Glomerular visceral epithelial cell (primary cell): ENCODE data around the gene UCP2.
A peak's percentile ranks its signal among the peaks of the same experiment; 100 is the strongest.

Experiments
- DNase-seq: peaks from one replicate; pipeline ENCODE4 v3.0.0-alpha.2; 2016; ENCODE audit errors: extremely low spot score

UCP2 gene

DNA sequence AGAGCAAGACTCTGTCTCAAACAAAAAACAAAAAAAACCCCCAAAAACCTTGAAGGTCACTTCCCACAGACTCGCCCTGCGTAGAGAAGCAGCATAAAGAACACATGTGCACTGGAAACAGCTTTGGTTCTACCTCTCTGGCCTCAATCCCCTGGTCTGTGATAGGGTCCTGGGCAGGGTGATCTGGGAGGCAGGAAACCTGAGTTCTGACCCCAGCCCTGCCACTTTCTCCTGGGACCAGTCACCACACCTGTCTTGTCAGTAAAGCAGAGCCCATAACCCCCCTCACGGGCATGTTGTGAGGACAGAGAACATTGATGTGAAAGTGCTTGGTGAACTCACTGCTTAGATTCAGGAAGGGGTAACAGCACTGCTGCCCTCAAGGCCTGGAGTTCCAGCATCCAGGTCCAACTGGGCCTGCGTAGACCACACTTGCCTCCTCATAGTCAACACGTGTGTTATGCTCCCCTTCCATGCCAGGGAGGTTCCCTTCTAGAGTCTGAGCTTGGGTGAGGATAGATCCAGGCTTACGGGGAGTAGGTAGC is 11.4 kb downstream of the UCP2 start:
- DNase-seq = no peak

DNA sequence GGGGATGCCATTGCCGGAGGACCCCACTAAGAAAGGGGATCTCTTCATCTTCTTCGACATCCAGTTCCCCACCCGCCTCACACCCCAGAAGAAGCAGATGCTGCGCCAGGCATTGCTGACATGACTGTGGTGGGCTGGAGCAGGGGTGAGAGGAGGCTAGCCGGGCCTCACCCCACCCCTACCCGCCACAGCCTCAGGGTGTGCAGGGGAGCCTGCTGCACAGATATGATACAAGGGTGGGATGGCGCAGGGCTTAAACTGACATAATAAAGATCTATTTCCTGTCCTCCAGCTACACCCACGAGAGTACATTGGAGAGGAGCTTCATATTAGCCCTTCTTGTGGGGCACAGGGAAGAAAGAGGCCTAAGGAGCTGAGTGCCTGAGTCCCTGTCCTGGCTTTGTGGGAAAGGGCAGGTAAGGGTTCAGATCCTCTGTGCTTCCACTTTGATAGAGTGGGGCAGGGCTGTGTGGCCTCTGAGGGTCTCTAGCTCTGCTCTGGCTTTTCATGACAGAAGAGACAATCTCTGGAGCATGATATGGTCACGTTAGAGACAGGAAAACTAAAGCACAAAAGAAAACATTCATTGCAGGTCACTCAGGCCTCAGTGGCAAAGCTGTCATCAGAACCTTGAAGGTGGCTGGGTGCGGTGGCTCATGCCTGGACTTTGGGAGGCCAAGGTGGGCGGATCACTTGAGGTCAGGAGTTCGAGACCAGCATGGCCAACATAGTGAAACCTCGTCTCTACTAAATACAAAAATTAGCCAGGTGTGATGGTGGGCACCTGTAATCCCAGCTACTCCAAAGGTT is 12.4 kb downstream of the UCP2 start:
- no peak for DNase-seq

DNA sequence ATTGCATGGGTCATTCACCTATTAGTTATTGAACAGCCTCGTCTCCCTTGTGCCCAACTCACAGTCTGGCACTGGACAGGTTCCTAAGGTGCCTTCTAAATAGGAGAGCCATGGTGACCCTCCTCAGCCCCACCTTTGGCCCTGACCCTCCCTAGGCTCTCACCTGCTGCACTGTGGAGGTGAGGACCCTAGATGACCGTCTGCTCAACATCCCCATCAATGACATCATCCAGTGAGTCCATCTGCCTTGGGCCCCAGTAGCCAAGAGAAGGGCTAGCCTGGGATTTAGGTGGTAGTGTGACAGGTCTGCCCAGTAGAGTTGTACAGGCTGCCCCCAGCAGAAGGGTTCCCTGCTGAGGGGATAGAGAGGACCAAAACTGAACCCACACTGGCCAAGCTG is 13.6 kb downstream of the UCP2 start:
- DNase-seq = no peak

DNA sequence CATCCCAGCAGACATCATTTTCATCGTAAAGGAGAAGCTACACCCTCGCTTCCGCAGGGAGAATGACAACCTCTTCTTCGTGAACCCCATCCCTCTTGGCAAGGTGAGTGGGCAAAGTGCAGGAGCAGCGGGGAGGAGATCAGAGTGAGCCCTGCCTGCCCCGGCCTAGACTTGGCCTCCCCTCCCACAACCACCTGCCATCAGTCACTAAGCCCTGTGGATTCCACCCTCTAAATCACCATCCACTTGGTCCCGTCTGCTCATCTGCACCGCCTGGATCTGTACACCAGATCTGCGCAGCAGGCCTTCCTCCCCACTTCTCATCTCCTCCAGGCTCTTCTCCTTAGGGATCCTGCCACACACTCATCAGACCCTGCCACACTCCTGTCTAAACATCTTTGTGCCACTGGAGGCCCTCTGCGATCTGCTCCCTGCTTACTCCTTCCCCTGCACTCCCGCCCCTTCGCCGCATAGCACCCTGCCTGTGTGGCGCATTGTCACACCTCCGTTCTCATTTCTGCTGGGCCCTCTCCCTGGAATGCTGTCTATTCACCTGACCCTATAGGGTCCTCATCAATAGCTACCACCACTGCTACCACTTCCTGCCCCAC is 14.2 kb downstream of the UCP2 start:
- DNase-seq = no peak

DNA sequence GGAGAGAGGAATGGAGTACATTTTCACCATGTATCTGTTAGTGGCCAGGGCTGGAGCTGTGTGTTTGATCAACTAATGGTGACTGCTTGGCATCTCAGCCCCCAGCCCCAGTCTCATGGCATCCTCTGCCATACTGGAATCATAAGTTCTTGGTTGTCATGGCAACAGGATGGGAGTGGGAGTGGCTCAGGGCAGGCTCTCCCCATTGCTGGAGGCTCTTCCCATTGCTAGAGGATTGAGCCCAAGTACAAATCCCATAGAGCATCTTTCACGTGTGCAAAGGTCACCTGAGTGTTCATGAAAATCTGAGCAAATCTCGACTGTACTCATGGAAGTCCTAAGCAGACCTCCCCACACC is 16.9 kb downstream of the UCP2 start:
- no peak for DNase-seq

DNA sequence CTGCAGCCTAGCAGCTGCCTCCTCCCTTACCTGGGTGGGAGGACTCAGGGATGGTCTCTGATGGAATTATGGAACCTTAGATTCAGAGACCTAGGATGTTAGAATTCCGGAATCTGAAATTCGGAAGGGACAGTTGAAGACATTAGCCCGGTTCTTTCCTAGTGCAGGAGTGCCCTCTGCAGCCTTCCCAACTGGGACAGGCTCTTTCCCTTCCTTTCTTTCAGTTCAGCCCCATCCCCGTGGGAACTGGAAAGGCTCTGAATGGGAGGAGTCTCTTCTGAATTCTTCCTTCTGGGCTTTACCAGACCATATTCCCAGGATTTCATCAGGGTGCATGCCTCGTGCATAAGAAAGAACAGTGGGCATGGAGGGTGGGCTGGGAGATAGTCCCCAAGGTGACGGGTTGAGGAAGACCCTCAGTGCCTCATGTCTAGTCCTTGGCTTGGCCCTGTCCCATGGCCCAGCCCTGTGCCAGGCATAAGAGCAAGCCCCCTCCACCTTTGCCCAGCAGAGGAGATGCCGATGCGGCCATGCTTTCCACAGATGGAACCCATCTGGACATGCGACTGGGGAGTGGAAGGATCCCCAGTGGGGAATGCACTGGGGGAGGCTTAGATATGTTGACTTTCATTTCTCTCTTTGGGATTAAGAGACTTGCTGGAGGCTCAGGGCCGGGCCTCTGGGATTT is 17.4 kb downstream of the UCP2 start:
- no peak for DNase-seq

DNA sequence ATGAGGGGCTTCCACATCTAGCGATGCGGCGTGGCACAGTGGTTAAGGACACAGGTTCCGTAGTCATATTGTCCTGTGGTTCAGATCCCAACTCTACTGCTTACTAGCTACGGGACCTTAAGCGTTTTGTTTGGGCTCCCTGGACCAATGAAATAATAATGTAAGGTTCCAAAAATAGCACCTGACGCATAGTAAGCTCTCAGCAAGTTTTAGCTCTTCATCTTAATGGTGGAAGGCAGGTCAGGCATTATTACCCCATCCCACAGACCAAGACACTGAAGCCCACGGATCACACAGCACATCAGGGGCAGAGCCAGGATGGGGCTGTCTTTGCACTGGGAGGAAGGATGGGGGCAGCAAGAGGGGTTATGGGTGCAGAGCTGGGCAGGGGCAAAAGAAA is 18.8 kb downstream of the UCP2 start:
- DNase-seq = no peak

DNA sequence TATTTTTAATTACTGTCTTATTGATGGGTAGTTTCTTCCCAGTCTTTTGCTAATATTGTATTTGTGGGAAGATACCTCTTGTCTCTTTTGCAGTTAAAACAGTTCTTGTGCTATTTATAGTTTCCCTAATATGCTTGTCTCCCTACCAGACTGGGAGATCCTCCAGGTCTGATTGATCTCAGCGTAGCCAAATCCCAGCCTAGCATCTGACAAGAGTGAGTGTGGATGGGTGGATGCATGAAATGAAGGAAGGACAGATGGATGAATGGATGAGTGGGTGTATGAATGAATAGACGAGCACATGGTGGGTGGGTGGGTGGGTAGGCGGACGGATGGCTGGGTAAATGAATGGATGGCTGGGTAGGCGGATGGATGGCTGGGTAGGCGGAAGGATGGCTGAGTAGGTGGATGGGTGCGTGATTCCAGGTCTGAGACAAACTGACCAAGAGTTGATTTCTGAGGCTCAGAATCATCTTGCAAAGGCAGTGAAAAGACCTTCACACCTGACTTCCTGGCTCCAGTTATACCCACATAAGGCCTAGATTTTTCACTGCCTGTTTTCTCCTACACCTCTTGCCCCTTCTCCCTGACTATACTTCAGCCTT is 20.4 kb downstream of the UCP2 start:
- DNase-seq = no peak

DNA sequence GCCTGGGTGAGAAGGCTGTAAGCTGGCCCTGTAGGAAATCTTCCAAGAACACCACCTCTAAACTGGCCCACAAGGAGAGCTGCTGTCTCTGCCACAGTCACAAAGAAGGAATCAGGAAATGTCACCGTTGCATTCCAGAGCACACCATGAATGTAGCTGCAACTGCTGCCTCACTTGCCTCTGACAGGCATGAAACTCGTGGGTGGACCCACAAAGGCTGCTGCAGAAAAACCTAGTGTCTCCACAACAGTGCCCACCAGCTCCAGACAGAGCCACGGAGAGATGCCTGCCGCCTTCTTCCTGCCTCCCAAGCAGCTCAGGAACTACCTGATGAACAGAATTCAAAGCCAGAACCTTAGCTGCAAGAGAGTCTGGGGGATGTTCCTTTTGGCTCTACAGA is 21.3 kb downstream of the UCP2 start:
- no peak for DNase-seq

DNA sequence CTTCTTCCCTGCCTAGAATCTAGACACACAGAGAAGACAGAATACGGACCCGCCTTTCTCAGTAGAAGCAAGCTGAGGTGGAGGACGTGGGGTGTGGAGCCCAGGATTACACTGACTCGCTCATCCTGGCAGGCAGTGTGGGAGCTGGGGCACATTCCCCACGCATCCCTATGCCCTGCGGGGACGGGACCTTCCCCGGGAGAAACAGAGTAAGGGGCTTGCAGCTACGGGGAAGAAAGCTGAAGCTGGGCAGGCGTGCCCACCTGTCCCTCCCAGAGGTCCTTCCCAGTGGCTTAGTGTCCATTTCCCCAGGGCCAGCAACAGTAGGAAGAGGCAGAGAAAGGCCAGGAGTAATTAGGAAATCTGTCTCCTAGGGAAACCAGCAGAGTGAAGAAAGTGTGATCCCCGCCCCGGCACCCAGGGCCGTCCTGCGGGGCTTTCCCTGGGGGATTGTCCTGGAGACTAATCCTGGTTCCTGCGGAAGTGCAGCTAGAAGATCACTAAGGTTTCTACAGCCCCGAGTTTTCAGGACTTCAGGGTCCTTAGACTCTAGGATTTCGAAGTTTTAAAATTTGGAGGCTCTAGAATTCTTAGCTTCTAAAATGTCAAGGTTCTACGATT is 24.0 kb downstream of the UCP2 start:
- no peak for DNase-seq

DNA sequence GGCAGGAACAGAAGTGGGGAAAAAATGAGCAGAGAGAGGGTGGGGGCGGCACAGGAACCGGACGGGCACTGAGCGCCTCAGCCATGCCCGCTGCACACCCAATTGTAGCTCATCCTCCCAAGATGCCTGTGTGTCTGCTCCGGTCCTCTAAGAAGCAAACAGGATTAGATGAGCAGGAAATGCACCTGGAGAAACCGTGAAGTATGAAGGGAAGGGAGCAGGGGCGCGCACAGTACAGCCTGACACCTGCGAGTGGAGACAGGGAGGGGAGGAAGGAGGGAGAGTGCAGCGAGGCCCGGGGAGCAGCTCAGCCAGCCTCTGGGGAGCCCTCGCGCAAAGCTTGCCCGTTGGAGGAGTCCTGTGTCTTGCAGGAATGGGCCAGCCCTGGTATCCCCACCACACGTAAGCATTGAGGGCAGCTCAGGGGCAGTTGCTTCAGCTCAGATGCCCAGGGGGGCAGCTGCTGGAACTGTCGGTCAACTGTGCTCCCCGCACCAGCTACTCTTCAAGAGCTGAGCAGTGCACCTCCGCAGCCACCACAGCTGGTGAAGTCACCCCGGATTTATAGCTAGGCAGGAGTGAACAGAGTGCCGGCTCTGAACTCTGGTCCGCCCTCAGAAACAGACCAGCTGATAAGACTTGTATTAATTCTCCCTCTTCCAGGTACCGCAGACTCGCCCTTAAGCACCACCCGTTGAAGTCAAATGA is 24.8 kb downstream of the UCP2 start:
- DNase-seq = no peak

DNA sequence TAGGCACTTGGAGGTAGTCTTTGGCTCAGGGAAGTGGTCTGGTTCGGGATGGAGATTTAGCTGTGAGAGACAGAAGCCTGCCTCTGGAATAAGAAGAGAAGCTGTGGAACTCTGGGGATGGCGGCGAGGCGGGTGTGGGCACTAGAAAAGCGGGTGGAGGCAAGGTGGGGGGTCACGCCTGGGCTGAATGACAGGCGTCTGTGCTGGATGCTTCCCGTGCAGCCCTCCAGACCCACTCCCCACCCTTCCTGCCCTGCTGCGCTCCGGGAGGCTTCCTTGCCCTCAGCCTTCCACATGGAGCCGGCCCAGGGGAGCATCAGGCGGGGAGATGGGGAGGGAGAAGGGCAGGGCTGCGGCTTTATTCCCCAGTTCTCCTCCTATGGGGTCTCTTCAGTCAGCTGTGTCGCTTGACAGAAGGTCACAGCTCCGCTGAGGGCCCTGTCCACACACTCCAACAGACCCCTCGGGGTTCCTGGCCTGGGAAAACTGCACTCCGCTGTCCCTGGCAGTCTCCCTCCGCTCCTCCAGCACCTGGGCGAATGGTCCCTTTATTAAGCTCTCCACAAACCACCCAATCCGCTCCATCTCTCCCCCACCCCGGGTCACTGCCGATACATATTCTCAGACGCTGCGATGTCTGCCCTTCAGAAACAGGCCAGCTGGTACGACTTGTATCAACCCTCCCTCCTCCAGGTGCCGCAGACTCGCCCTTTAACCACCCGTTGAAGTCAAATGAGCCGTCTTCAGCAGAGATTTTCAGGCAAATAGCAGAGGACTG is 25.6 kb downstream of the UCP2 start:
- no peak for DNase-seq

DNA sequence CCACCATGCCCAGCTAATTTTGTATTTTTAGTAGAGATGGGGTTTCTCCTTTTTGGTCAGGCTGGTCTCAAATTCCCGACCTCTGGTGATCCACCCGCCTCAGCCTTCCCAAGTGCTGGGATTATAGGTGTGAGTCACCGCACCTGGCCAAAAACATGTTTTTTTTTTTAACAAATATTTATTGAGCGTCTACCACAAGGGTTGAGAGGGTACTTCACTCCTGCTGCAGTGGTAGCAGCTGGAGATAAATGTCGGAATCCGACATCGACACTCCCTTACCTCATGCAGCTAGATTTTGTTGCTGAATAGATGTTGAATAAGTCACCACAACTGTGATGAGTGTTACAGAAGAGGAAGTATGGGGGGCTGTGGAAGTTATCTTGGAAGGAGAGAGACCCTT is 30.8 kb downstream of the UCP2 start:
- peak; percentile 13 for DNase-seq

DNA sequence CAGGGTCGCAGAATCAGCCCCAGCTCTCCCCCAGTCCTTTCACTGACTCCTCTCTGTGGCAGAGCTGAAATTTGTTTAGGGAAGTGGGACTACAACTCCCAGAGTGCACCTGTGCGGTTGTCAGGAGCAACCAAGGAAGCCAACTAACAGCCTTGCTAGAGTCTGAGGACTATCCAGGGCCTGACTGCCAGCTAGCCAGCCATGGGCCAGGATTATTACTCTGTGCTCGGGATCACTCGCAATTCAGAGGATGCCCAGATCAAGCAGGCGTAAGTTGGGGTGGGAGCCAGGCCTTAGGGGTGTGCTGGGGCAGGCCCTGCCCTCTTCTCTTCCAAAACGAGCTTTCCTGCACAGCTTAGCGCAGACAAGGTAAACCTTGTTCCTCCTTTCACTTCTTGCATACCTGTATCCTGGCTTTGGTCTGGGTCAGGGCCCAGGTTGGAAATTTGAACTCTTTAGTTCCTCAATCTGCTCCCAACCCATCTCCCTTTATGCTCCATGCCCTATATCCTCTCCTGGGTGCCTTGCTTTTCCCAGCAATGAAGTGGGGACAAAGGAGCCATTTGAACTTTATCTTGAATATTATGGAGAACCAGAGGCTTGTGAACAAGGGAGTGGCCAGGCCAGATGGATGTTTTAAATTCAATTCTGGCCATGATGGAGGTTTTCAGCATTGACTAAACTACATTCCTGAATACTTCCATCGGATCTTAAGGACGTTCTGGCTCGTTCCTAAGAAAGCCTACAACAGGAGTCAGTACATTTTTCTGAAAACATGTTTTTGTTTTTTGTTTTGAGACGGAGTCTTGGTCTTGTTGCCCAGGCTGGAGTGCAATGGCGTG is 31.6 kb downstream of the UCP2 start, which contains the start of gene DNAJB13:
TSS of gene DNAJB13 (plus strand) at position 158 of the 842 bp plus-strand sequence. CDS start at position 202, 44 bp downstream.
- peak; percentile 36 for DNase-seq

DNA sequence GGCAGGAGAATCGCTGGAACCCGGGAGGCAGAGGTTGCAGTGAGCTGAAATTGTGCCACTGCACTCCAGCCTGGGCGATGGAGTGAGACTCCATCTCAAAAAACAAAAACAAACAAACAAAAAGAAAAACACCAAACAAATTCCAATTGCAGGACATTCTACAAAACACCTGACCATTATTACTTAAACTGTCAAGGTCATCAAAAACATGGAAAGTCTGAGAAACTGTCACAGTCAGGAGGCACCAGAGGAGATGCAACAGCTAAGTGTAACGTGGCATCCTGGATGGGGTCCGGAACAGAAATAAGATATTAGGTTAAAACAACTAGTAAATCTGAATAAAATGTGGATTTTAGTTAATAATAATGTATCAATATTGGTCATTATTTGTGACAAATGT is 32.7 kb downstream of the UCP2 start:
- DNase-seq = no peak

DNA sequence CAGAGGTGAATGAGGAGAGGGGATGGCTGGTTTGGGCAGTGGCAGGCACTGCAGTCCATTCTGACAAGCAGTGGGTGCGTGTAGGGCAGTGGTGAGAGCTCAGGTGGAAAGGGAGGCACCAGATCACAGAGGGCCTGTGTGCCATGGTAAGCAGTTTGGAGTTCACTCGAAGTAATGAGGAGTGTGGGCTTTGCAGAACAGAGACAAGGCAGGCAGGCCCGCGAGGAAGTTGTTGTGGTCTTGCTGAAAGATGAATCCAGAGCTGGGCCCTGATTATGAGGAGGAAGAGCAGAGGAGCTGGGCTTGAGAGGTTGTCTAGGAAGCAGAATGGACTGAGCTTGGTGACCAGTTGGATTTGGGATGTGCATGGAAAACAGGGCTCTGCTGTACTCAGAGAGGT is 33.4 kb downstream of the UCP2 start:
- no peak for DNase-seq

DNA sequence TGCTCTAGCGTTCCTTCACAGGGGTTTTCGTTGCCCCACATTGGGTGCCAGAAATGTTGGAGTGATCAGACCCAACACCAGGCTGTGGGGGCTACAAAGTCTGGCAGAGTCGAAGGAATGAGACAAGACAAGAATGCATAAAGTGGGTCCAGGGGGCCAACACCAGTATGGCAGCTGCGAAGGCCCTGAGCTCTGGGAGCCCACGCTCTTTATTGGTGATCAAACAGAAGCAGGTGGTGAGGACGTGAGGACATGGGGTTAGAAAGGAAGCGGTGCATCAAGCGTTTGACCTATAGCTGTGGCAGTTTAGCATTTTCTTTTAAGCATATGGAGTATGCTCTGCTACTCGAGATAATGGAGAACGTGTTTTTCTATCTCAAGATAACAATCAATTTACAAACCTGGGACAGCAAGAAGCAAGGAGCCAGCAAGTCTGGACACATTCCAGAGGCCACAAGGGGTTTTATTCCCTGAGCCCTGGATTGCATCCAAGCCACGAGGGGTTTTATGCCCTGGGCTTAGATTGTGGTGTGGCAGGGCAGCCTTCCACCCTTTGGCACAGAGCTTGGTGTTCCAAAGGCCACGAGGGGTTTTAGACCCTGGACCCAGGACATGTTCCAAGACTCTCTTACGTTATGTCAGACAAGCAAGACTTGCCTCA is 35.7 kb downstream of the UCP2 start:
- DNase-seq = peak; percentile 56

DNA sequence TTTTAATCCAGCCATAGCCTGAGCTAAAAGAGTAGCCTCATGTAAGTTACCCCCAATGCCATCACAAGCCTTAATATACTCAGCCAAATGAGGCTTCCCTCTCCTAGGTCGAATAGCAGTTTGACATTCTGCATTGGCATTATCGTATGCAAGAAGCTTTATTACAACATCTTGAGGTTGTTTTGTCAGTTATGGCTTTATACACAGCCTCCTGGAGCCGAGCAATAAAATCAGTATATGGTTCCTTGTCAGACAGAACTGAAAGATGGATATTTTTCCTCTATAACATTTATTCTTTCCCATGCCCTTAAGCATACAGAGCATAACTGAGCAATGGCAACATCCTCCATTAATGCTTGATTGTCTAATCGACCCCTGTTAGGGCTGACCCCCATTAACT is 37.2 kb downstream of the UCP2 start:
- no peak for DNase-seq

DNA sequence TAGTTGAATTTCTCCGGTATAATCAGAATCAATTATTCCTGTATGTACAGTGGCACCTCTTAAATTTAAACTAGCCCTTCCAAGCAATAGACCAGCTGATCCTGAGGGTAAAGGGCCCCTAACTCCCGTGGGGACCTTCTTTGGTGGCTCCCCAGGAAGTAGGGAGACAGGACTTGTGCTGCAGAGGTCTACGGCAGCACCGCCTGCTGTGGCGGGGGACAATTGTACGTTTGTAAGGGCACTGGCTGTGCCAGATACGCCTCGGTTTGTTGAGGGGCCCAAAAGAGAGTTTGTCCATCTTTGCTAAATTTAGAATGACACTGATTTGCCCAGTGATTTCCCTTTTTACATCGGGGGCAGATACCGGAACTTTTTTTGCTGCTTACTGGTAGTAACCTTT is 37.7 kb downstream of the UCP2 start:
- no peak for DNase-seq
